ENCODE data around the gene FGD5.

The FGD5 gene

GRCh38 chr3:14818804-14819500 is at the start of gene FGD5:
Gene FGD5 (plus strand): TSS chr3:14818962. CDS start chr3:14819072, 110 bp downstream.
- no peak for DNase-seq

GRCh38 chr3:14769544-14770325 is 49.0 kb upstream of the FGD5 start:
- no peak for DNase-seq

- no peak for DNase-seq
Measured at GRCh38 chr3:14770591-14770990, 48.2 kb upstream of the FGD5 start.

GRCh38 chr3:14771593-14772497 is 46.9 kb upstream of the FGD5 start:
- no peak for DNase-seq

- no peak for DNase-seq
Measured at GRCh38 chr3:14772533-14773138, 46.1 kb upstream of the FGD5 start.

- no peak for DNase-seq
Measured at GRCh38 chr3:14773281-14773680, 45.5 kb upstream of the FGD5 start.

- no peak for DNase-seq
Measured at GRCh38 chr3:14773691-14774128, 45.1 kb upstream of the FGD5 start.

GRCh38 chr3:14774431-14774830 is 44.3 kb upstream of the FGD5 start:
- no peak for DNase-seq

GRCh38 chr3:14775011-14775410 is 43.8 kb upstream of the FGD5 start:
- DNase-seq, result no peak

- no peak for DNase-seq
Measured at GRCh38 chr3:14775563-14775962, 43.2 kb upstream of the FGD5 start.

- DNase-seq, result no peak
Measured at GRCh38 chr3:14779069-14779685, 39.6 kb upstream of the FGD5 start.

GRCh38 chr3:14780927-14781507 is 37.7 kb upstream of the FGD5 start:
- peak; percentile 82 for DNase-seq

- no peak for DNase-seq
Measured at GRCh38 chr3:14783480-14784086, 35.2 kb upstream of the FGD5 start.

- DNase-seq, result peak; percentile 61
Measured at GRCh38 chr3:14784087-14784681, 34.6 kb upstream of the FGD5 start.

- no peak for DNase-seq
Measured at GRCh38 chr3:14785207-14786155, 33.3 kb upstream of the FGD5 start.

- DNase-seq, result no peak
Measured at GRCh38 chr3:14786369-14786768, 32.4 kb upstream of the FGD5 start.

- peak; percentile 36 for DNase-seq
Measured at GRCh38 chr3:14787630-14788029, 31.1 kb upstream of the FGD5 start.

GRCh38 chr3:14788644-14789043 is 30.1 kb upstream of the FGD5 start:
- DNase-seq, result no peak

- no peak for DNase-seq
Measured at GRCh38 chr3:14789221-14789620, 29.5 kb upstream of the FGD5 start.

Measured in NCI-H82 (cell line).